Amygdala (tissue), 56 donors: ENCODE data around the gene ZBTB20.
A peak's percentile ranks its signal among the peaks of the same experiment; 100 is the strongest.

Experiments used
- DNase-seq, 56 donors: peaks; one replicate each; lab custom pipeline; 2025; lab: John Stamatoyannopoulos, UW

Gene ZBTB20

DNA sequence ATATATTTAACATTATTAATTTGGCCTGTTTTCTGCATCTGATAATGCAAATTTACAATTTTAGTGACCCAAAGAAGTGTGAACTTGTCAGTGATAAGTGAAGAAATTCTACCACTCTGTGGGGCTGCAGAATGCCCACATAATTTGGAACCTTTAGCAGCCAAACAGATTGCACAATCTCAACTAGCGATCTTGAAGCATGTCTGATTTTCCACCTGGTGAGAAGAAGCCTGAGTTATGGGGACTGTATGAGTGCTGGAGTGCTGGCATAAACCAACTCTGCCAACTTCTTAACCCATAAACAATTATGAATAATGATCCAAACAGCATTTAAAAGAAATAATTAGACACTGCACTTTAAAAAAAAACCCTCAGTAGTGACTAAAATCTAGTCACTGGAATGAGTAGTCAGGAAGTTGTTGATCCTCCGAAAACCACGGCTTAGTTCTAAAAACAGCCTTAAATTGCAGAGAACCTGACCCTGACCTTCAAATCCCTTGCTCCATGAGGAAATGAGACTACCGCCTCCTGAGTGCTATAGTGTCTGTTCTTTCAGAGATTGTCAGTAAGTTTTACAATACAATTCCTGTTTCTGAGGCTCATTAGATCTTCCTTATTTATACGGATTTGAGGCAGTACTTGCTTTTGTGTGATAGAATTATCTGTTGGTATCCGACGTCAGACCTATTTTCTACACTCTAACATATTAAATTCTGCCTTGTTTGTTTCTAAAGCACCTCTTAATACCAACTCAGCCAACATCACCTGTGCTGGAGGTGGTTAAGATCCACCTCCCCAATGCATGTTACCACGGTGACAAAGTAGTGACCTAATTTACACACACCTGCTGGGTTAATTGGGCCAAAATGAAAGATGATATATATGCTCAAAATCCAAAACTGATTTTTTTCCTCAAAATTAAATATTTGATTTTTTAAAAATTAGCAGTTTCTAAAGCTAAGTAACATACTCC, 267.7 kb downstream of the ZBTB20 start:
- no peak for DNase-seq

DNA sequence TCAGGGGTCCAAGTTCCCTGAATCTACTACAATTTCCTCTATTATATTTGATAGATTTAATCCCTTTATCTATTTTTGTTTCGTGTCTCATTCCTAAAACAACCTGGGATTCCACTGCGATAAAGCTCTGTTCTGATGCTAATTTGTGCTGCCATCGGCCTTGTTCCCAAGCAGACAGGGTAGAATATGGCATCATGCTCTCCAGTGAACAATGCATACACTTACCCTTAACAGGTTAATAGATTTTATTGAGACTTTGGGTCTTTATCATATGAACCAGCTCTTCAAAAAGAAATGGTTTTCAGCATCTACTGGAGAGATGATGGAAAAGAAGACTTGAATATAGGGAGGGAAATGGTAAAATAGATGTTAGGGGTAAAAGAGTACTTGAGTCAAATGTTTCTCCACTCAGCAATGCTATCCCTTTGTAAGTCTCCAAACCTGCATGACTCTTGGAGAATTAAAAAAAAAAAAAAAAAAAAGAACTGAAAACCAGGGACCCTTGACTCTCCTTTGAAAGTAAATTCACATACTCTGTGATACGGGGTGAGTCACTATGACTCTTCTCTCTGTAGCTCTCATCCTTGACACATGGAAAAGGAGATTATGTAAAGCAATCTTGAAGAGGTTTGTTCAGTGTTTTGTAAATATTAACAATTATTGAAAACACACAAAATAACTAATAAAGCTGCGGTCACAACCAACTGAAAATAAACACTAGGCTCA, 268.8 kb downstream of the ZBTB20 start:
- no peak for DNase-seq

- peak in 1 of 56 donors; percentile 19 for DNase-seq
Measured at GRCh38 chr3:114877378-114878113, 269.5 kb downstream of the ZBTB20 start.

GRCh38 chr3:114874522-114874971, 272.5 kb downstream of the ZBTB20 start:
- peak in 3 of 56 donors; percentile 1 to 10 (median 3) for DNase-seq

DNA sequence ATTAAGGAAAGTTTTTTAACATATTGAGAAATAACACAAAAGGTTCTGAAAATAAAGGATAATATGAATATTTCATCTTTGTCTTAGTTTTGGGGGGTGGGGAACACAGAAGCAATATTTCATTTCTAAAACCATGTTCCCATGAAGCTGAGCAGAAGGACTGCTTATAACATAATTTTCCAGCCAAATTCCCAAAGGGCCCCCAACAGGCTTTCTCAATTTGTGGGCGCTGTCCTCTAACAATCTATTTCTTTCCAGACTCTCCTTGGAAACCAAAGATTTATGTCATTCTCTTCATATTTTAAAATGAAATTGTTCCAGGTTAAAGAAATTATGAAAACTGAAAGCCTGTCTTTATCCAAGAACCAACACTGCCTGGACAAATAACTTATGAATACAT, 273.5 kb downstream of the ZBTB20 start:
- DNase-seq = no peak

DNA sequence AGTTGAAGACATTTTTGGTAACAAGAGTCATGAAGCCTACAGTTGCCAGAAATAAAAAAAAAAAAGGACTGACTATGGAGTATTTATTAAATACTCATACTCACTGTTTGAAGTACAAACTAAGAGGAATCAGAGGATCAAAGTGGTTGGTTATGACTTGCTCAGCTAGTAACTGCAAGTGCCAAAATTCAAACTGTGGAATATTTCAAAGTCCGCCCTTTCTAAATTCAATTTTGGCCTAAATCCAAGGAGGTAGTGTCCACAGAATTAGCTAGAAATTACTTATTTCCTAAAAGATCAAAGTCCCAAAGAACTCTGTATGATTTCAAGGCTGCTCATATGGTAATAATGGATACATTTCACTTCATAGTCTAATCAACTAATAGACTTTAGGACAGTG, 274.5 kb downstream of the ZBTB20 start:
- DNase-seq = no peak

DNA sequence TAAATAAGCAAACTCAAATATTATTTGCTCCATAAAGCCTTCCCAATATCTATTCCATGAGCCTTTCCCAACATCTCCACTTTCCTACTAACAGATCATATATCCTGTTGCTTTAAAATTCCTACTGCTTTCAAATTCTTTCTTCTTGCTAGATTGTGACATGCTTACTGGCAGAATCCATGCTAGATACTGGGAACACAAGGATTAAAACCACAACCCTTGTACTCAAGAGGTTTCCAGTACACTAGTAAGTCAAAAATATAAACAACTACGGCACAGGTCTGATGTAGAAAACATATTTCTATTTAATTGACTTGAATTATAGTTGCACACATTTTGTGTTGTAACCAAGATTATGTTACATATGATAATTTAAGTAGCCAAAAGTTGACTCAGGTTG, 275.0 kb downstream of the ZBTB20 start:
- DNase-seq = no peak

DNA sequence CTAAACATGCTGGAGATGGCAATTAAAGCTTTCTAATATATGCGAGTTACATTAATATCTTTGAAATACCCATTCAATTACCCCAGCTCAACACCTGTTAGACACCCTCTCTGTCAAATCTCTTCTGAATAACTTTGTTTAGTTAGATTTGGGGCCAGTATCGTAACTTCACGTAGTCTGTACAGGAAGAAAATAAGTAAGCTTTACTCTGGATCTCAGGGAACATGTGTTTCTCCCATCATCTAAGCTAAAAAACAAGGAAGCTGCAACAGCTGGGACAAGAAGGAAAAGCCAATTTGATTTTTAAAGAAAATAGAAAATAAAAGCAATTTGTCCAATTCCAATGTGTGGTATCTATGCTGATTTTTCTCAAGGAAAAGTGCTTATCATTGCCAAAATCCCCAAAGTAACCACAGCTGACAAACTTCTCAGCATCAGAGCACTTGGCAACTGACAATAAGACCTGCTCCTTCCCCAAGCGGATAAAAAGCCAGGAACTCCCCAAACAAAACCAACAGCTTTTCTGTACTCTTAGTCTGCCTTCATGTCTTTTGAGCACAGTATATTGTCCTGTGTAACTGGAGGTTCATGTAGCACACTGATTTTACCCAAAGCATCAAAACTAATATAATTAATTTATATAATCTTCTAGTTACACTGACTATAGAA, 279.1 kb downstream of the ZBTB20 start:
- DNase-seq = no peak

DNA sequence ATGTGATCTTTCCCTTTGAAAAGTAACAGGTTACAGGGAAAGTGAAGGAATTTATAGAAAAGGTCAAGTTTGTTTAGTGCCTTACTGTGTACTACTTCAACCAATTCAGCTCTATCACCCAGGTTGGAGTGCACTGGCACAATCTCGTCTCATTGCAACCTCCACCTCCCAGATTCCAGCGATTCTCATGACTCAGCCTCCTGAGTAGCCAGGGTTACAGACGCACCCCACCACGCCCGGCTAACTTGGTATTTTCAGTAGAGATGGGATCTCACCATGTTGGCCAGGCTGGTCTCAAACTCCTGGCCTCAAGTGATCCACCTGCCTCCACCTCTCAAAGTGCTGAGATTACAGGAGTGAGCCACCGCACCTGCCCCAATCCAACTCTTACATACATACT, 279.7 kb downstream of the ZBTB20 start:
- no peak for DNase-seq

DNA sequence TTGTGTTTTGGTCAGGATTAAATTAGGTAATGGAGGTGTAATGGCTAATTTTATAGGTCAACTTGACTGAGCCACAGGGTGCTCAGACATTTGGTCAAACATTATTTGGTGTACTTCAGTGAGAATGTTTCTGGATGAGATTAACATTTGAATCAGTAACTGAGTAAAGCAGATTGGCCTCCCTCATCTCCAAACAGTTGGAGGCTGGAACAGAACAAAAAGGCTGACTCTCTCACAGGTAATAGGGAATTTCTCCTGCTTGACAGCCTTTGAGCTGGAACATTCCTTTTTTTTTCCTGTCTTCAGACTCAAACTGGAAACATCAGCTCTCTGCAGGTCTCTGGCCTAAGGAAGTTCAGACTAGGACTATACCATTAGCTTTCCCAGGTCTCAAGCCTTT, 280.7 kb downstream of the ZBTB20 start:
- DNase-seq = no peak

GRCh38 chr3:114864970-114865369, 282.1 kb downstream of the ZBTB20 start:
- DNase-seq = no peak

- no peak for DNase-seq
Measured at GRCh38 chr3:114863848-114864247, 283.2 kb downstream of the ZBTB20 start.

- no peak for DNase-seq
Measured at GRCh38 chr3:114861666-114862065, 285.4 kb downstream of the ZBTB20 start.

GRCh38 chr3:114860531-114860930, 286.6 kb downstream of the ZBTB20 start:
- no peak for DNase-seq

- DNase-seq = no peak
Measured at GRCh38 chr3:114858329-114858728, 288.8 kb downstream of the ZBTB20 start.

GRCh38 chr3:114857299-114857701, 289.8 kb downstream of the ZBTB20 start:
- no peak for DNase-seq

GRCh38 chr3:114856835-114857234, 290.3 kb downstream of the ZBTB20 start:
- DNase-seq = no peak

GRCh38 chr3:114855839-114856238, 291.2 kb downstream of the ZBTB20 start:
- DNase-seq = no peak

DNA sequence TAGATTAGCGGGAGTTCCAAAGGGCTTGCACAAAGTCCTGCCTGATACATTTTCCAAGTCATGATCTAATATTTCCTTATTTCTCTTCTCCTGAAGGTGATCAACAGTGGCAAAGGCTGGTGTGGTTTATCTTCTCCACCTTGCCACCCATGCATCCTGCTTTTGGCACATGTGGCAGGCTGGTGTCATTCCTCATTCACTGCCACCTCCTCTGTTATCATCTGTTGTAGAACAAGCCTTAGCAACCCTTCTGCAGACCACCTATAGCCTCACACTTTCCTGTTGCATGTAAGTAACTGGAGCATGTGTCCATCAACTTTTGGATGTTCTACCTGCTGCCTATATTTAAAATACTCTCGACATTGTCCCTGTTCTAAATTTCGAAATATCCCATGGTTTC, 294.1 kb downstream of the ZBTB20 start:
- no peak for DNase-seq

- DNase-seq = no peak
Measured at GRCh38 chr3:114850898-114851297, 296.2 kb downstream of the ZBTB20 start.
